Progenitor cell of endocrine pancreas (in vitro differentiated cells): ENCODE data around the gene SOWAHA. TPM values are rescaled to one million over a fixed set of nuclear protein-coding genes. Genes with fewer than 3 reads are reported as not detected.

Experiments used
- DNase-seq: peaks from one replicate; pipeline ENCODE4 v3.0.0; 2021; ENCODE audit warnings: low spot score; ENCODE audit not compliant: unreplicated experiment
- H3K27ac Mint-ChIP-seq: 2 replicates; pipeline ENCODE4 v1.8.0; 2021; ENCODE audit warnings: mild to moderate bottlenecking, moderate library complexity, mixed read lengths
- H3K27me3 Mint-ChIP-seq: 2 replicates; pipeline ENCODE4 v1.8.0; 2021; ENCODE audit warnings: mixed read lengths
- H3K36me3 Mint-ChIP-seq: 2 replicates; pipeline ENCODE4 v1.8.0; 2022; ENCODE audit warnings: mixed read lengths; ENCODE audit not compliant: insufficient read depth
- H3K4me1 Mint-ChIP-seq: 2 replicates; pipeline ENCODE4 v1.8.0; 2021; ENCODE audit warnings: low read depth, mixed read lengths
- H3K4me3 Mint-ChIP-seq: 2 replicates; pipeline ENCODE4 v1.8.0; 2021; ENCODE audit warnings: low read depth, mild to moderate bottlenecking, moderate library complexity, mixed read lengths
- H3K9me3 Mint-ChIP-seq: 2 replicates; pipeline ENCODE4 v1.8.0; 2021; ENCODE audit warnings: low read depth, mixed read lengths
- total RNA-seq: library from RNA; stranded (reverse); gene quantifications from 2 replicates; pipeline ENCODE4 v1.2.1, GENCODE V29; 2021
- TF ChIP-seq, protein P1 (sequence below): fragments of 200-600 bp; sonication (generic); IDR thresholded peaks from one replicate; pipeline ENCODE4 v1.5.0; 2021; ENCODE audit warnings: antibody characterized with exemption, mild to moderate bottlenecking; ENCODE audit not compliant: unreplicated experiment

SOWAHA gene
- total RNA-seq, 1 donor from 2014 or later = 1.3 TPM

DNA sequence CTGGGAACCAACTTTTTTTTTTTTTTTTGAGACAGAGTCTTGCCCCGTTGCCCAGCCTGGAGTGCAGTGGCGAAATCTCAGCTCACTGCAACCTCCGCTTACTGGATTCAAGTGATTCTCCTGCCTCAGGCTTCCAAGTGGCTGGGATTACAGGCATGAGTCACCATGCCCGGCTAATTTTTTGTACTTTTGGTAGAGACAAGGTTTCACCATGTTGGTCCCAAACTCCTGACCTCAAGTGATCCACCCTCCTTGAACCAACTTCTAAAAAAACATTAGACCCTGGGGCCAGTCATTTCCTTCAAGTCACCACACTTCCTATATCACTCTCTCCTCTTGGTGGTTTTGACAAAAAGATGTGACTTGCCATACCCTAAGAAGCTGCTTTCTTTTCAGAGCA lies 28.2 kb downstream of the SOWAHA start:
- peaks cover 3% of the 10 kb centered on the region for H3K27me3 Mint-ChIP-seq
- DNase-seq = no peak
- no peaks in the 10 kb centered on the region for H3K9me3 Mint-ChIP-seq
- no peak overlapping the region for H3K27ac Mint-ChIP-seq
- TF ChIP-seq, protein P1, sequence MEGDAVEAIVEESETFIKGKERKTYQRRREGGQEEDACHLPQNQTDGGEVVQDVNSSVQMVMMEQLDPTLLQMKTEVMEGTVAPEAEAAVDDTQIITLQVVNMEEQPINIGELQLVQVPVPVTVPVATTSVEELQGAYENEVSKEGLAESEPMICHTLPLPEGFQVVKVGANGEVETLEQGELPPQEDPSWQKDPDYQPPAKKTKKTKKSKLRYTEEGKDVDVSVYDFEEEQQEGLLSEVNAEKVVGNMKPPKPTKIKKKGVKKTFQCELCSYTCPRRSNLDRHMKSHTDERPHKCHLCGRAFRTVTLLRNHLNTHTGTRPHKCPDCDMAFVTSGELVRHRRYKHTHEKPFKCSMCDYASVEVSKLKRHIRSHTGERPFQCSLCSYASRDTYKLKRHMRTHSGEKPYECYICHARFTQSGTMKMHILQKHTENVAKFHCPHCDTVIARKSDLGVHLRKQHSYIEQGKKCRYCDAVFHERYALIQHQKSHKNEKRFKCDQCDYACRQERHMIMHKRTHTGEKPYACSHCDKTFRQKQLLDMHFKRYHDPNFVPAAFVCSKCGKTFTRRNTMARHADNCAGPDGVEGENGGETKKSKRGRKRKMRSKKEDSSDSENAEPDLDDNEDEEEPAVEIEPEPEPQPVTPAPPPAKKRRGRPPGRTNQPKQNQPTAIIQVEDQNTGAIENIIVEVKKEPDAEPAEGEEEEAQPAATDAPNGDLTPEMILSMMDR = no peak
- H3K4me1 Mint-ChIP-seq = peaks cover 6% of the 10 kb centered on the region
- no peaks in the 10 kb centered on the region for H3K36me3 Mint-ChIP-seq
- H3K4me3 Mint-ChIP-seq = no peak overlapping the region

DNA sequence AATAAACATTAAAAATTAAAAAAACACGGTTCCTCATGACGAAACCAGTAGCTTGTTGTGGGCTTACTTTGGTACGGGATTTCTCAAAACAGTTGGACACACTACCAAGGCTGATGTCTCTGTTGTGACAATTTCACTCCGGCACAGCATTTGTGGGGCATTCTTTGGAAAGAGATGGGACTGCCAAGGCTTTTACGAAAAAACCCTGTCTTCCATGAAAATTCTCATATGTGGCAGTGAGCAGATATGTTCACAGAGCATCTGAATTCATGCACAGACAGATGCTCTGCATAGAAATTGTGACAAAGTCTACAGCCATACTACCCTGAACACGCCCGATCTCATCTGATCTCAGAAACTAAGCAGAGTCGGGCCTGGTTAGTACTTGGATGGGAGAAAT lies 35.2 kb downstream of the SOWAHA start:
- Mint-ChIP-seq H3K4me1 (peaks cover 2% of the 10 kb centered on the region), H3K27ac (no peak overlapping the region), H3K27me3 (no peaks in the 10 kb centered on the region), H3K4me3 (no peak overlapping the region), H3K9me3 (no peaks in the 10 kb centered on the region), H3K36me3 (no peaks in the 10 kb centered on the region)
- no peak for DNase-seq
- TF ChIP-seq, protein P1 = no peak

DNA sequence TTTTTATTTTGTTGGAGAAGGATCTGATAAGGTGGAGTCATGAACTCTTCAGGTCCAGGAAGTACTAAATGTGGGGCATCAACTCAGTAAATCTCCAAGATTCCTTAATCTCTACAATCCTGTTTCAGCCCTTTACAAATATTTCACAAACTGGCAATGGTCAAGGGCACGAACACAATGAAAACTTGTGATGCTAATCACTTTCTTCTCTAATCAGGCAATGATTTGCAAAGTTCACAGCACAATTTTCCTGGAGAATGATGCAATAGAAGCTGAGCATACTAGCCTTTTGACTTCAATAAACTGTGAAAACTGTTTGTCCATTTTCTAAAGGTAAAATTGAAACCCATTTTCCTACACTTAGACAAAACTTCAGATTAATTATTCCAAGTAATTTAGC lies 36.2 kb downstream of the SOWAHA start:
- peak overlapping the region; percentile 80 for H3K27ac Mint-ChIP-seq
- TF ChIP-seq, protein P1 = no peak
- H3K36me3 Mint-ChIP-seq = no peaks in the 10 kb centered on the region
- DNase-seq = no peak
- H3K4me1 Mint-ChIP-seq = peaks cover 5% of the 10 kb centered on the region
- no peaks in the 10 kb centered on the region for H3K27me3 Mint-ChIP-seq
- H3K9me3 Mint-ChIP-seq = no peaks in the 10 kb centered on the region
- H3K4me3 Mint-ChIP-seq = no peak overlapping the region

DNA sequence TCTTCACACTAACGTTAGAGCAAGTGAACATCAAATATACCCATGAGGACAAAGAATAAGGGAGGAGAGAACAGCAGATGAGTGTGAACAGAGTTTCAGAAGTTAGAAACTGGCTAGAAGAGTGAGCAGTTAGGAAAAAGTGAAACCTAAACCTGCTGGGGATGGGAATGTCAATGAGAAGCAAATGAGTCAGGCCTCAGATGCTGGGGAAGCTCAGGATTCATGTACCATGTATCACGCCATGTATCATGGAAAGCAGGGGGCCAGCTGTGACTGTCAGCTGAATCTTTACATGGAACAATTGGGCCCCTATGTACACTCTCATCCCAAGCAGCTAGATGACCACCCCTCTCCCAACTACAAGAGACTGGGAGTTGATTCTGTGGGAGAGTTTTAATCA lies 37.0 kb downstream of the SOWAHA start:
- Mint-ChIP-seq H3K27me3 (no peaks in the 10 kb centered on the region), H3K27ac (no peak overlapping the region), H3K36me3 (no peaks in the 10 kb centered on the region), H3K4me3 (no peak overlapping the region), H3K9me3 (no peaks in the 10 kb centered on the region), H3K4me1 (peaks cover 5% of the 10 kb centered on the region)
- TF ChIP-seq, protein P1 = no peak
- DNase-seq = no peak

DNA sequence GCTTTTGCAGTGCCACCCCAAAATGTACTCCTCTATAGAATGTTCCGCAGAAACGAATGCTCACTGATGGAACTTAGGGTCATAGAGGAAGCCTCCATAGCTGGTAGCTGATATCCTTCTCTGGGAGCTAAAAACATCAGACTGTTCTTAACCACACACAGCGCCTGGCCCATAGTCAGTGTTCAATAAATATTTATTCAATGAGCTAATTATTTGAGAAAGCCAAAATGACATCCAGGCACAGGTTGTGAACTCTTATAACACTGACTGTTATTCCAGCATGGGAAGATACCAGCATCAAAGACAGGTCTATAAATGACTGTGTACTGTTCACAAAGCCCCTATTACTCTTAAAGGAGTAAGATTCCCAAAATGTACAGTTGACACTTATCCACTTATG lies 40.2 kb downstream of the SOWAHA start:
- H3K27ac Mint-ChIP-seq = no peak overlapping the region
- no peaks in the 10 kb centered on the region for H3K9me3 Mint-ChIP-seq
- DNase-seq = no peak
- H3K4me3 Mint-ChIP-seq = no peak overlapping the region
- peaks cover 5% of the 10 kb centered on the region for H3K4me1 Mint-ChIP-seq
- no peaks in the 10 kb centered on the region for H3K36me3 Mint-ChIP-seq
- TF ChIP-seq, protein P1 = no peak
- no peaks in the 10 kb centered on the region for H3K27me3 Mint-ChIP-seq
